HL-60/S4 treated with phorbol 12-myristate 13-acetate at 8.2 ng/mL for 4 days and 3 days (cell line): Measurements from ENCODE around the gene SAA1.
"Not testable (repeated sequence)": the region's sequence is repeated elsewhere in the genome, so short reads cannot be mapped to it uniquely, and the experiment has no call there.

Source experiments
- in situ Hi-C: fragments of 300-500 bp; cut with MboI; formaldehyde crosslinking; loops from 2 replicates; pipeline ENCODE4 v1.15.0; 2022; ENCODE audit warnings: low sequenced_read_pairs

Gene SAA1

DNA sequence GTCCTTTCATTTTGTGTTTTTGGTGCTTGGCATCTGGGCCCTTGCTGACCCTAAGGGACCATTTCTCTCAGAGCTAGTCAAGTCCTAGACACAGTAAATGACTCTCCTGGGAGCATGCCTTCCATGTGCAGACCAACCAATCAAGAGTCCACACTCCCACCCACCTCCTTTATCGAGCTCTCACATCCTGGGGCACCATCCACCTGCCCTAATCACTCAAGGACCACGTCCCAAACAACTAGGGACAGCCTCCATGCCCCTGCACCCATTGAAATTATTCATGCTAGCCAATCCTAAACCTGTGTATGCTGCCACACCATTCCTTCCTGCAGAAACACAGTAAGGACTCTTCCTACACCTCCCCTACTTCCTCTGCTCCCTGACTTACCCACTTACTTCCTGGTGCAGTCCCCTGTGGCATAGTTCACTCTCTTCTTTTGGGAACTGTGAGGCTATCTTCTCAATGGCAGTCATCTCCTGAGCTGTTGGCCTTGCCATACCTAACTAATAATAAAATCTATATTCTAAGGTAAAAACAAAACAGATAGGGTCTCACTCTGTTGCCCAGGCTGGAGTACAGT lies 11.2 kb upstream of the SAA1 start:
- in situ Hi-C loops = no loop called here

DNA sequence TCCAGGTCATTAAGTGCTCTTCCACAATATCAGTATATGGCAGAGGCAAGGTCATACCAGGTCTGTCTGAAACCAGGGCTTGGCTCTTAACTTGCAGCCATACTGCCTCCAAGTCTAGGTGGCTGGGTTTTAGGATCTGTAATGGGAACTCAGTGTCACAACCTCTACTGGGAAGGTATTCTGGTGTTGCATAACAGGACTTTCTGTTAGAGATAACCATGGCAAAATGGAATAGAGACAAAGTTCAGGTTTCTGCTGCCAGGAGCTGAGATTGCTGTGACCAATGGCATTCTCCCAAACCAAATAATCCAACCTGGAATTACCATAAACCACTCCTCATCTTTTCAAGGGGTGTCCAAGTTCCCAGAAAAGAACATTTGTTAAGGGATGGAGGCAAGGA lies 6.8 kb upstream of the SAA1 start:
- in situ Hi-C loops = no loop called here

DNA sequence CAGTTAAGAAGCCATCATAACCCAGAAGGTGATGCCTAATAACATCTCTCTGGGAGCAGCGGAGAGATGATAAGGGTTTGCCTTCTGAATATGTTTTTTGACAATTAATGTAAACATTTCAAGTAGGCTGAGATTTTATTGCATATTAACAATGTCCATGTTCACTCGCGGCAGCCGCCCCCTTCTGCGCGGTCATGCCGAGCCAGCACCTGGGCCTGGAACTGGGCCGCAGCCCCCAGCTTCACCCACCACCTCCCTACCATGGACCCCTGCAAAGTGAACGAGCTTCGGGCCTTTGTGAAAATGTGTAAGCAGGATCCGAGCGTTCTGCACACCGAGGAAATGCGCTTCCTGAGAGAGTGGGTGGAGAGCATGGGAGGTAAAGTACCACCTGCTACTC lies 4.3 kb upstream of the SAA1 start:
- in situ Hi-C loops = no loop called here

DNA sequence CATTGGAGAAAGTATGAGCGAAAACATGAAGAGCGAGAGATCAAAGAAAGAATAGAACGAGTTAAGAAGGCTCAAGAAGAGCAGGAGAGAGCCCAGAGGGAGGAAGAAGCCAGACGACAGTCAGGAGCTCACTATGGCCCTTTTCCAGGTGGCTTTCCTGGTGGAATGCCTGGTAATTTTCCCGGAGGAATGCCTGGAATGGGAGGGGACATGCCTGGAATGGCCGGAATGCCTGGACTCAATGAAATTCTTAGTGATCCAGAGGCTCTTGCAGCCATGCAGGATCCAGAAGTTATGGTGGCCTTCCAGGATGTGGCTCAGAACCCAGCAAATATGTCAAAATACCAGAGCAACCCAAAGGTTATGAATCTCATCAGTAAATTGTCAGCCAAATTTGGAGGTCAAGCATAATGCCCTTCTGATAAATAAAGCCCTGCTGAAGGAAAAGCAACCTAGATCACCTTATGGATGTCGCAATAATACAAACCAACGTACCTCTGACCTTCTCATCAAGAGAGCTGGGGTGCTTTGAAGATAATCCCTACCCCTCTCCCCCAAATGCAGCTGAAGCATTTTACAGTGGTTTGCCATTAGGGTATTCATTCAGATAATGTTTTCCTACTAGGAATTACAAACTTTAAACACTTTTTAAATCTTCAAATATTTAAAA lies 3.2 kb upstream of the SAA1 start:
- in situ Hi-C loops = not testable (repeated sequence)

DNA sequence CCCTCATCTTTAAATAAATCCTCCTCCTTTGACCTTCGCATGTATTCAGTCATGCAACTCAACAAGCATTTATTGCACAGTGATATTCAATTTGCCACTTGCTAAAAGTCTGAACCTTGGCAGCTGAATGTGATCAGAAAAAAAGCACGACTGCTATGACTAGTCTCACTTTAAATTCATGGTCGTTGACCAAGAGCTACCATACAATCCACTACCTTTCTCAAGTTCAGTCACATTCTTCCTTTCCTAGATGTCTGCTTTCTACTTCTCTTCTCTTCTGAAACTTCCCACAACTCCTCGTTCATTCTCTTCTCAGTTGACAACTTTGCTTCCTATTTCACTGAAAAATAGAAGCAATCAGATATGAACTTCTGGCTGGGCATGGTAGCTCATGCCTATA lies 2.0 kb upstream of the SAA1 start:
- in situ Hi-C loops = no loop called here

DNA sequence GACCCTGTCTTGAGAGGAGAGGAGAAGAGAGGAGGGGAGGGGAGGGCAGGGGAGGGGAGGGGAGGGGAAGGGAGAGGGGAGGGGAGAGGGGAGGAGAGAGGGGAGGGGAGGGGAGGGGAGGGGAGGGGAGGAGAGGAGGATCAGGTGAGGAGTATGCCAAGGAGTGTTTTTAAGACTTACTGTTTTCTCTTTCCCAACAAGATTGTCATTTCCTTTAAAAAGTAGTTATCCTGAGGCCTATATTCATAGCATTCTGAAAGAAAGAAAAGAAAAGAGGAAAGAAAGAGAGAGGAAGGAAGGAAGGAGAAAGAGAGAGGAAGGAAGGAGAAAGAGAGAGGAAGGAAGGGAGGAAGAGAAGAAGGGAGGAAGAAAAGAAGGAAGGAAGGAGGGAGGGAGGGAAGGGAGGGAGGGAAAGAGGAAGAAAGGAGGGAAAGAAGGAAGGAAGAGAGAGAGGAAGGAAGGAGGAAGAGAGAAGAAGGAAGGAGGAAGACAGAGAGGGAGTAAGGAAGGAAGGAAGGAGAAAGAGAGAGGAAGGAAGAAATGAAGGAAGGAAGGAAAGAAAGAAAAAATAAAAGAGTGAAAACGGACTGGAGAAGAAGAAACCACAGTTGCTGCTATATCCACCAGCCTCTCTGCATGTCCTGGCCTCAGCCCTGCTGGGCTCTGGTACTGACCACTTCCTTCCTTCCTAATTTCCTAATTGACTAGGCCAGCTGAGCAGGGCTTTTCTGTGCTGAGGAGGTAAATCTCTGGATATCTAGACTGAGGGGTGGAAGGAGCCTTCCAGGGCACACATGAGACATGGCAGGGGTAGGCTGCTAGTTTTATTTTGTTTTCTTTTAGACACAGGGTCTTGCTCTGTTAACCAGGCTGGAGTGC lies 1.1 kb upstream of the SAA1 start:
- in situ Hi-C loops = no loop called here

DNA sequence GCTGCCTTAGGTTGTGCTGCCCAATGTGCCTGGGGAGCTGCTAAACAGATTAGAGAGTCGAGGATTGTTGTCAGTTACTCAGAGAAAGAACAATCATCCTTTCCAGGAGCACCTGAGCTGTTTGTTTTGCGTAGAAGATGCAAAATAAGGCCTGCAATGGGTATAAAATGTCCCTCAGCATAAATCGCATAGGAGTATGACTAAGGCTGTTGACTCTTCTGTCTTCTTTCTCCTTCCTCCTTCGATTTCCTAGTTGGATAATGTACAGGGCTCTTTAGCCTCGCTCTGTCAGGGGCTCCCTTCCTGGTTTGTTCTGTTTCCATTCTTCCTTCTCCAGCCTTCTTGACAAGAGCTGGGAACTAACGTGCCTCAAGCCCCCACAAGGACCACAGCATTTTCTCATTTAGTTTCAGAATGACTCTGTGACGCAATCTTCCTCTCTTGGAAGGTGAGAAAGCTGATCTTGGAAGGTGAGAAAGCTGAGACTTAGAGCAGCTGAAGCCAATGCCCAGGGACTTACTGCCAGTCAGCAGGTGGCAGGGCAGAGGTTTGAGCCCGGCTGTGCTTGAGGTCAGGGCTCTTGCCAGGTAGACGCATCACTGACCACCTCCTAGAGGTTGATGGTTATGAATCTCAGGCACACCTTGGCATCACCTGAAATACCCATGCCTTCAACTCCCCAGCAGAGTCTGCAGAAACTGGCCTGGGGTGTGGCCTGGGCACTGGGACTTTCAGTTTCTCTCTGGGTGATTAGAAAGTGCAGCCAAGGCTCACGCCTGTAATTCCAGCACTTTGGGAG lies 1.5 kb downstream of the SAA1 start:
- in situ Hi-C loops = not testable (repeated sequence)

DNA sequence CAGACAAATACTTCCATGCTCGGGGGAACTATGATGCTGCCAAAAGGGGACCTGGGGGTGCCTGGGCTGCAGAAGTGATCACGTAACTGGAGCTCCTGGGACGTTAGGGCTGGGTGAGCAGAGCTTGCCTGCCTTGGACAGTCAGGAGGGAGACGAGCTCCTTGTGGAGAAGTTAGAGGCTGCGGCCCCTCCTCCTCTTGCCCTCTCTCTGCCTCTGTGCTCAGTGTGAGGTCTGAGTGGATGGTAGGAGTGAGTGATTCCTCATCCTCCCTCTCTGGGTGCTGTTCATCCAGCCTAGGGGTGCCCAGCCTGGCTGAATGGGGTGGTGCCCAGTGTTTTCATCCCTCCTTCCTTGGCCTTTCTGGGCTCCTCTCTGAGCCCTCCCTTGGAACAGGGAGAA lies 3.2 kb downstream of the SAA1 start:
- in situ Hi-C loops = not testable (repeated sequence)

DNA sequence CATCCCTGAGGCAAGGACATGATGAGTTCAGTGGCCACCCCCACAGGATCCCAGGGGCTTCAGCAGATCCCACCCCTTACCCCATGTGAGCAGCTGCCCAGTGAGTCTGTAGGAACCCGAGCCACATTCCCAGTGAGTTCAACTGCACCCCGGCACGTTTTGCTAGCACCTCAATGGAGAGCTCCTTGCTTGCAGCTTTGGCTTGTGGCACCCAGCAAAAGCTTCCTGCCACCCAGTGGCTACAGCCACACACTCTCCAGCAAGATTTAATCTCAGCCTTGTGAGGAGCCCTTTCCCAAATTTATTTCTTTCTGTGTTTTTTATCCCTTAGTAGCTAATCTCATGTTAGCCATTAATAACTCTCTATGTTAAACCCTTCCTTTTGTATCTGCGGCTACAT lies 4.0 kb downstream of the SAA1 start:
- in situ Hi-C loops = no loop called here

DNA sequence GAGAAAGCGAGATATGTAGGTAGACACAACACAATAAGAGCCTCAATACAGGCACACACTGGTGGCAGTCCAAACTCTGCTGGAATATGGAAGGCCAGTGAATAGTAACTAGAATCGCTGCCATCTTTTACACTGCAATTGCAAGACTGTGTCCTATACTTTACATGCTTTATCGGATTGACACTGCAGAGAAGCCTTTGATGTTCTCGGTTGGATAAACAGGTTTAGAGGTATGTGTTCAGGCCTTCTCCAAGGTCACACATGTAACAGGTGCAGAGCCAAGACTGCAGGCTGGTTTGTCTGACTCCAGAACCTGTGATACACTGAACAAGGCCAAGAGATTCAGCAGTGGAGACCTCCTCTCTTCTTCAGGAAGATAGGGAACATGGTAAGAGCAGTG lies 5.1 kb downstream of the SAA1 start:
- in situ Hi-C loops = no loop called here

DNA sequence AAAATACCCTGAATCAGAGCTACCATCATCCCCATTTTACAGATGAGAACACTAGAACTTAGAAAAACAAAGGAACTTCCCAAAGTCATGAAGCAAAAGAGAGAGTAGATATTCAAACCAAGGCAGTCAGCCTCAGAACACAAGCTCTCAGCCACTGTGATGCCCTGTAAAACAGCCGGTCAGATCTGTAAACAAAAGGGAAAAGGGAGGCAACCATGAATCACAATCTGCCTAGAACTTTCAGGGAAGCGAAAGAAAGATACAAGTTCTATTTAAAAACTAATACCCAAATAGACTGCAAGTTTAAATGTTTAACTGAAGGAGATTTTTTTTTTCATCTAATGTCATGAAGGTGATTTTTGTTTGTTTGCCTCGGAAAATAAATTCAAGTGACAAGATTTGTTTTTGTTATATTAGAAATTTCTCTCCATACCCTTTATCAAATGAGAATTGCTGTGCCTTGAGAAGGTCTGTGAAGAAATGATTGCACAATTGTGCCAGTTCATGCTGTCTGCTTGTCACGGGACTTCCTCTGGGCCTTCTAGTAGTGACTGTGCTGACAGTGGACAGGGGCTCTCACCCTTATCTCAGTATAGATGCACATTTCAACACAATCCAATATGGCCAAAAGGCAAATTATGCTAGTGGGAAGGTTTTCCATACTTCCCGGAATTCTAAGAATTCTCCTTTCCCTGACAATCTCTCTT lies 11.7 kb downstream of the SAA1 start:
- in situ Hi-C loops = no loop called here

DNA sequence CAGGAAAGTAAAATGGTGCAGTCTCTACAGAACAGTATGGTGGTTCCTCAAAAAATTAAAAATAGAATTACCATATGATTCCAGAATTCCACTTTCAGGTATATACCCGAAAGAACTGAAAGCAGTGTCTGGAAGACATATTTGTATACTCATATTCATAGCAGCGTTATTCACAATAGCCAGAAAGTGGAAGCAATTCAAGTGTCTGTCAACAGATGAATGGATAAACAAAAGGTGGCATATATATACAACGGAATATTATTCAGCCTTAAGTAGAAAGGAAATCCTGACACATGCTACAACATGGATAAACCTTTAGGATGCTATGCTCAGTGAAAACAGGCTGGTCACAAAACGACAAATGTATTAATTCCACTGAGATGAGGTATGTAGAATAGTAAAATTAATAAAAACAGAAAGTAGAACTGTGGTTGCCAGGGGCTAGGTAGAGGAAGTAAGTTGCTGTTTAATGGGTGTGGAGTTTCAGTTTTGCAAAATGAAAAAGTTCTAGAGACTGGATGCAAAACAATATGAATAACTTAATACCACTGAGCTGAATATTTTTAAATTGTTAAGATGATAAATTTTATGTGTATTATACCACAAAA lies 14.5 kb downstream of the SAA1 start:
- in situ Hi-C loops = no loop called here

DNA sequence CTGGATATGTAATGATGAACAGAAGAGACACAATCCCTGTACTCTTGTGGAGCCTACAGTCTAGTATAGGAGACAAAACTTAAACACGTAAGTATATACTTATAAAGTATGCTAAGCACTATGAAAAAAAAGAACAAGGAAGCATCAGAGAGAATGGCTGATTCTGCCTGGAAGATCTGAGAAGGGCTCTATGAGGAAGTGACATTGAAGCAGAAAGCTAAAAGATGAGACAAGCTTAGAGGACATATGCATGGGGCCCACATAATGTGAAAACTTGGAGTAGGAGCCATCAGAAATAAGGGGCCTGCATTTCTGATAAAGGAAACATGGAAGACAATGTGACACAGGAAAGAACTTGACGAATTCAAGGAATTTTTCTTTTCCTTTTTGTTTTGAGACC lies 16.6 kb downstream of the SAA1 start:
- in situ Hi-C loops = no loop called here

DNA sequence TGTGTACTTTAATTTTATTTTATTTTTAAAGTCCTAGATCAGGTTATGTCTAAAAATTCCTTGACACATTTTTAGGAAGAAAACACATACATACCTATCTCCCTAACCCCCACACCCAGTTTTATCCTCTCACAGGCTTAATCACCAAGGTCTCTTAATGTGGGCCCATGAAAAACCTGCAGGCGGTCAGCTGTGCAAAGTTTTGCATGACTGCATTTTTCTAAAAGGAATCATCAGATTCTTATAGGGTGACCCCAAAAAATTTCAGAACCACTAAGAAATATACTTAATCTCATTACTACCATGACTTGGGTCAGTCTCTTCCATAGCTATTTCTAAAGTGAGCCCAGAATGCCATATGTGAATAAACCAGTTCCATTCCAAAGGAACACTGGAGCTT lies 19.8 kb downstream of the SAA1 start:
- in situ Hi-C loops = no loop called here

DNA sequence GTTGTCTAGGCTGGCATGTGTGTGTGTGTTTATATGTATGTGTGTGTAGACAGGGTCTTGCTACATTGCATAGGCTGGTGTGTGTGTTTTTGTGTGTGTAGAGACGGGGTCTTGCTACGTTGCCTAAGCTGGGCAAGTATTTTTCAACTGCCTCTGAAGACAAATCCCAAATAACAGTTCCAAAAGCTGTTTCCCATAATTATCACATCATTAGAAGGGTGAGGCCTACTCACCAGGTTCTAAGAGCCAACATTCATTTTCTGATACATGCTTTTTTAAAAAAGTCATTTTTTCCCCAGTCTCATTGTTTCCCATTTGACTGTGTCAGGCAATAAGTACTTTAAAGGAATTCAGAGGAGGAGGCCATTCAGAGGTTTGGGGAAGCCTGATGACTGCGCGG lies 22.8 kb downstream of the SAA1 start:
- in situ Hi-C loops = no loop called here

DNA sequence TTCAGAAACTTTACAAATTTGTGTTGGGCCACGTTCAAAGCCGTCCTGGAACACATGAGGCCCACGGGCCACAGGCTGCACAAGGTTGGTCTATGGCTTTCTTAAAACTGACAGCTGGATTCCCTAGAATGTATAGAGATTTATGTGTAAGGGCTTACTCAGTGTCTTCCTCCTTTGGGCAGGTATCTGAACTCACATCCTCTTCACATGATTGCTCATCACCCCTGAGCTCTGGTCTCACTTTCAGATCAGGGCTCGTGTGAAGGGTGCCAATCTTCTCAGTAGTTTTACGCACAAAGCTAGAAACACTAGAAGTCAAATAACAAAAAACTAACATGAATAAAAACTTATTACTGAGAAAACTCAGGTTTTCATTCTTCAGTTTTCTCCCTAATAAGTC lies 28.8 kb downstream of the SAA1 start:
- in situ Hi-C loops = no loop called here

DNA sequence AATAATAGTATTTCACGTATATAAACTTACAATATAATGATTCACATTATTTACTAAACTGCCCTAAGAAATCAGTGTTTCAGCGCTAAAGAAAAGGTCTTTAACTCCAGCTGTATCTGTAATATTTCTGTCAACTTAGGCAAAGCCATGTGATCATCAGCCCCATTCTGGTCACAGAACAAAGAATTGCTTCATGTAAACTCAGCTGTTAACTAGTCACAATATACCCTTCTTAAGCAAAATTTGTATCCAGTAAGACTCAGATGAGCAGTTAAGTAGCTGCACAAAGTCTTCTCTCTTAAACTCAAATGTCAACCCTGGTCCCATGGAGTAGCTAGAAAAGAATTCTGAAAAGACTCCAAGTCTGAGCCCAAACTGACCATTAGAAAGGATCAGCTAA lies 29.3 kb downstream of the SAA1 start:
- in situ Hi-C loops = no loop called here

DNA sequence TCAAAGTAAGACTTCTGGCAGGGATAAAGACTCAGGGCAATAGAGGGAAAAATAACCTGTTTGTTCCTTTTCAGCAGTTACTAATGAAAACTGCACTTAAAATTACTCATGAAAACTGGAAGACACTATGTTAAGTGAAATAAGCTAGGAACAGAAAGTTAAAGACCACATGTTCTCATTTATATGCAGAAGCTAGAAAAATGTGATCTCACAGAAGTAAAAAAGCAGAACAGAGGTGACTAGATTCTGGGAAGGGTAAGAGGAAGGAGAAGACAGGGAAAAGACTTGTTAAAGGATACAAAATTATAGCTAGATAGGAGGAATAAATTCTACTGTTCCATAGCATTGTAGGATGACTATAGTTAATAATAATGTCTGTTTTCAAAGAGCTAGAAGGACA lies 33.7 kb downstream of the SAA1 start:
- in situ Hi-C loops = no loop called here

DNA sequence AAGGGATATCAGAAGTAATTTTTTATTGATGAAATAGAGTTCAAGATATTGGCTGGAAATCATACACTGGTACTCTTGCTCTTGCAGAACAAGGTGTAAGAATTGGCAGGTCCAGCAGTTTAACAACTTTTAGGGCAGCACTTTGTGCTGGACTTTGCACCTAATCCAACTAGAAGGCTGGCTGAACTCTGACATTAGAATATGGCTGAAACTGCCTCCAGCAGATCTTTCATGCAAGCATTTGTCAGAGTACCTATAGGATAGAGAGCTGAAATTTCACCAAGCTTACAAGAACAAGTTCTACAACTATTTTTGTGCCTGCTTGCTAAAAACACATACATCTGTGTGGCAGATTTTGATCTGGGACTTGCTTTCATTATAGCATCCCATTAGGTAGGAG lies 38.7 kb downstream of the SAA1 start:
- in situ Hi-C loops = no loop called here

DNA sequence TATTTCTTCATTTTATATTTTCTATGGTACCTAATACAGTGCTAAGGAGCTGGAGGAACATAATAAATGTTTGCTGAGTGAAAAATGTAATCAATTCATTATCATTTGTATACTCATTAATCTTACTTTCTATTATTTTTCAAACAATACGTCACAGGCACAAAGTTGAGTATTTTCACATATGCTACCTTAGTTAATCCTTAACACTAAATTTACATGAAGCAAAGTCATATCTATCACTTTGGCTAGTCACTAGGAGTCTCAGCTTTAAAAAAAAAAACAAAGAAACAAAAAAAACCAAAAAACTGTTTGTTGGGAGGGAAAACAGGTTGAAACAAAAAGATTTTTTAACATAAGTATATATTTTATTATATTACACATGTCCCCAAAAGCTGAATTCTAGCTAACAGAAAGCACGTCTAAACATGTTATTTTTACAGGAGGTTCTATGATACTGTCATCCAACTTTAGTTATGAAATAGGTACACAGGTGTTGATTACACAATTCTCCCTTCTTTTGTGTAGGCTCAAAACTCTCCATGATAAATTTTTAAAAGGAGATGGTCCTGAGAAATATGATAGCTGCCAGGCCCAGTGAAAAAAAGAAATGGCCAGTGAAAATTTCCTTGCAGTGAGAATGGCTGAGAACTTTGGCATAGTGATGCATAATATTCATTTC lies 41.5 kb downstream of the SAA1 start:
- in situ Hi-C loops = no loop called here
